GM18511 (cell line): ENCODE results near the gene DHRS3.
"Not testable (repeated sequence)": the region's sequence is repeated elsewhere in the genome, so short reads cannot be mapped to it uniquely, and the experiment has no call there.

ENCODE experiments used
- ATAC-seq: cut with Tn5 transposase; IDR thresholded peaks from one replicate; pipeline ENCODE4 v1.9.1; 2021; ENCODE audit warnings: mild to moderate bottlenecking, moderate library complexity; ENCODE audit not compliant: unreplicated experiment

The DHRS3 gene

DNA sequence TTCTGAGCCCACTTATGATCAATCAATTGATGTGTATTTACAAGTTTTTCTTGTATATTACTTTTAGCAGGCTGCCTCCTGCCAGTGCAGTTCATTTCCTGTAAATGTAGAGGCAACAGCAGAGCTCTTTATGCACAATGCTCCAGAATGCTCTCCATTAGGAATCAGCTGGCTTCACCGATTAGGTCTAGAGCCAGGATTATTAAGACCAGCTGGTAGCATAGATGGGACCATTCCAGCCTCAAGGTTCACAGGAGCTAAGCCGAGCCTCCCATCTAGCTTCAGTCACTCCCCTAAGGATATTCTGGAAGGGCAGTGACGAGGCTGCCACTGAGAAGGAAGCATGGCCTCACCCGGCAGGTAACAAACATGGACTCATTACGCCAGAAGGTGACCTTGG is 36.8 kb downstream of the DHRS3 start:
- no peak for ATAC-seq

DNA sequence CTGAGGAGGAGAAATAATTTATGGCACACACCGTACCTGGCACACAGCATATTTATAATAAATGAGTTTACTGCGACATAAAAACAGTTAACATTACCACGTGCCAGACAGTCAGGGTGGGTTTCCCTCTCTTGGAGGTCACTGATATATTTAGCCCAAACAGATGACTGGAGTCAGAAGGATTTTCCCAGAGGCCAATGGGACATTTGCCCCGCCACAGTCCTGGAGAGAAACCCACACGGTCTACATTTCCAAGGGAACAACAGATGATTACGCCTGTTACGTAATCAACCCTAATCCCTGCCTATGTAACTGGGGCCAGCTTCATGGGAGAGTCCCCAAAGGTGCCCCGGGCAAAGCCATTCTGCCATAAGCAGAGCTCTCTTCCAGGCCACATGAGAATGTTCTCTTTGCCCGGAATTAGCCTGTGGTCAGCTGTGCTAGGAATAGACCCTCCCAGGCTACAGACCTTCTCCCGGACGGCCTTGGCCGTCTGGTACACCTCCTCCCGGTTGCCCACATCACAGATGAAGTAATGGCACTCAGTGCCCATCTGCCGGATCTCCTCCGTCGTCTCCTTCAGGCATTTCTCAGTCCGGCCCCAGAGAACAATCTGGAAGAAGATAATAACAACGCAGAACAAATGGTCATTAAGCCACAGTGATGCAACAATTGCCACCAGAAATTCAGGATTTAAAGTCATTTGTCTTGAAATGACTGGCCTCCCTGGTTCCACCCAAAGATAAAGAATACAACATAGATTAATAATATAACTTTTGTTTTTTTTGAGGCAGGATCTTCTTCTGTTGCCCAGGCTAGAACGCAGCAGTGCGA is 37.7 kb downstream of the DHRS3 start:
- no peak for ATAC-seq

DNA sequence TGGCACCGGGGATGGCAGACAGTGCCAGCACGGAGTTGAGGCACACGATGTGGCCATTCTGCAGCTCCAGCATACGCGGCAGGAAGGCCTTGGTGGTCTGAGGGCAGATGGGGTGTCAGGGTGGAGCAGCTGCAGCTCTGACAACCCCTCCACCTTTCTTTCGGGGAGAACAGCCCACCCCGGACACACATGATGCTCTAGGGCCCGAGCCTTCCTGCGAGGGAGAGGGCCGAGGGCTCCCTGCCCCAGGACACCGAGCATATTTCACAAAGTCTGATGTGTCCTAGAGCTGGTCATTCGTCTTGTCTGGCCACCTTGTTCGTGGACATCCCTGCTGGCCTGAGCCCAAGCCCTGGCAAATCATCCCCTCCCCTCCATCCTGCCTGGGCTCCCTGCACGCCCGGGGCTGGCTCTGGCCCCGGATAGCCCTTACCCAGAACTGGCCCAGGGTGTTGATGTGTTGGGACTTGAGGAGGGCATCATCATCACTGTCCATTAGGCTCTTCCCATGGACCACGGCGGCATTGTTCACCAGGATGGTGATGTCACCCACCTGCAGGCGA is 39.1 kb downstream of the DHRS3 start:
- ATAC-seq: no peak

DNA sequence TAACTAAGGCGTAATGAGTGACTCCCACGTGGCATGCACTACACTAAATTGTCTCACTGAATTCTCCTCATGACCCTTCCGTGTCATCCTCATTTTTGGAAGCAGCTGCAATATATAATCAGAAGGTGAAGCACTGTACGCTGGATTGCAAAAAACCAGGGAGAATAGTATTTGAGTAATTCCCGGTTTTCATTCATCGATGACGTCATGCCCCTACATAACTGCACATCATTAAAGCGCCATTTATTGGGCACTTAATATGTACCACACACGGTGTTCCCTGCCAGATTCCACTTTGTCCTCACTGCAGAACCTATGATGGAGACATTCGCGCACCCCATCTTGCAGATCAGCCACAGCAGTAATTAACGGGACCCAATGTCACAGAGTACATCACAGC is 41.0 kb downstream of the DHRS3 start:
- no peak for ATAC-seq

DNA sequence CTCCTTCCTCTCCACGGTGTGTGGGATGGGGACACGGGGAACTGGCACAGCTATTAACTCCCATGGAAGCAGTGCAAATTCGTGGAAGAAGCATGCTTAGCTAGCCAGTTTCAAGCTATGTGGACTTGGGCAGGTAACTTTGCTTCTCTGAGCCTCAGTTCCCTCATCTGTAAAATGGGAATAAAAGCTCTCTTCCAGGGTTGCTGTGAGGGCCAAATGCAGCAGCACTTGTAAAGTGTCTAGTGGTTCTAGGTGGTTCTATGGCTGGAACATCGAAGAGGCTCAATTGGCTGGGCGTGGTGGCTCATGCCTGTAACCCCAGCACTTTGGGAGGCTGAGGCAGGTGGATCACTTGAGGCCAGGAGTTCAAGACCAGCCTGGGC is 43.3 kb downstream of the DHRS3 start:
- no peak for ATAC-seq

DNA sequence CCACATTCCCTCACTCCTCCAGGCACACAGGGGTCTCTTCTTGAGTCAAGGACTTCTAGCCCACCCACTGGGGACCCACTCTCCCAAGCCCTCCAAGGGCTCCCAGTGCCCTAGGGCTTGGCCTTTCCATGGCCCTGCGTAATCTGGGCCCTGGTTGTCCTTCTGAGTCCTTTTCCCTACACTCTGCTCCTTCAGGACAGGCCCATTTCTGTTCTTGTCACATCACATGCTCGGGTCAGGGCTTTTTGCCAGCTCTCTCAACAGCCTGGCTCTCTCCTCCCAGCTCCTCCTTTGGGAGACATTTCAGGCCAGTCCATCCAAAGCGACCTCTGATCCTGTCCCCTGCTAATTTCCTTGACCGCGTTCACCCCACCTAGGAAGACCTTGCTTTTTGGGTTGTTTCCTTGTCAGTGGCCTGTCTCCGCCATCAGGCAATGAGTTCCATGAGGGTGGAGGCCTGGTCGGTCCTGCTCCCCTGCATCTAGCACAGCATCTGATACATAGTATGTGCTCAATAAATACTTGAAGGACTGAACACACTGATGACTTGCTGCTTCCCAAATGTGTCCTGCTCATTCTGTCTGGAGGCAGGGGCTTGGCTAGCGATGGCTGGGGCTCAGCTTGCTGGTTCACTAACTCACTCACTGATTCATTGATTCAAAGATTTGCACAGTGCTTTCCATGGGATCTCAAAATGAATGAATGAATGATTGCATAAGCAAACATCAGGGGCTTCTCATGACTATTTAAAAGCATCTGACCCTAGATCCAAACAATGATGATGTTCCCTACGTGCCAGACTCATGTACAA is 44.8 kb downstream of the DHRS3 start:
- no peak for ATAC-seq

DNA sequence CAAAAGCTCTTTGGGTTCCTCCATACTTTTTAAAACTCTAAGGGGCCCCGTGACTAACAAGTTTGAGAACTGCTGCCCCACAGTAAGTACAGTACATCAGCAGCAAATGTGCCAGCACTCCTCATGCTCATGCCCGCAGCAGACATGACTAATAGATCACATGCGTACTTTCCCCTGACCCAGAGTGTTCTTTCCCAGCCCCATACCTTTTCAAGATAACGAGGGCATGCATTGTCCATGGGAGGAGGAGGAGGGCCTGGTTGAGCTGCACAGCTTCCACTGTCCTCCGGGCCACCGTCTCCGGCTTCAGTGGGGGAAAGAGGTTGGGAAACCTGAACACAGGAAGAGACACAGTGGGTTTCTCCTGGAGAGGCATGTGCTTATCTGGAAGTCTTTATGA is 45.5 kb downstream of the DHRS3 start:
- ATAC-seq: no peak

DNA sequence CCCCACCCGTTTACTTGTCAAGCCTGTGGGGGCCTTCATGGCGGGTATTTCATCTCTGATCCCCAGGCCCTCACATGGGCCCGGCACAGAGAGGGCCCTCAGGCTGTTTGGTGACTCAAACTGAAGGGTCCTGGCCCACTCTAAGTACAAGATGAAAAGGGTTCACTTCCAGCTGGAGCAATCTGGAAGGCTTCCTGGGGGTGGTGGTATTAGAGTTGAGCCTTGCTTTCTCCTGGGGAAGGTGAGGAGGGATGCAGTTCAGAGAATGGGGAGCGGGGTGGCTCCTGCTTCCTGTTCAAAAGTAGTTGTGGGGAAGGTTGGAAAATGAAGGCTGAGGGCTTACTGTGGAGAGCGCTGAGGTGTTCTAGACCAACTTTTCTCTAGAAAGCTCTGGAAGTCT is 47.7 kb downstream of the DHRS3 start:
- ATAC-seq: no peak

DNA sequence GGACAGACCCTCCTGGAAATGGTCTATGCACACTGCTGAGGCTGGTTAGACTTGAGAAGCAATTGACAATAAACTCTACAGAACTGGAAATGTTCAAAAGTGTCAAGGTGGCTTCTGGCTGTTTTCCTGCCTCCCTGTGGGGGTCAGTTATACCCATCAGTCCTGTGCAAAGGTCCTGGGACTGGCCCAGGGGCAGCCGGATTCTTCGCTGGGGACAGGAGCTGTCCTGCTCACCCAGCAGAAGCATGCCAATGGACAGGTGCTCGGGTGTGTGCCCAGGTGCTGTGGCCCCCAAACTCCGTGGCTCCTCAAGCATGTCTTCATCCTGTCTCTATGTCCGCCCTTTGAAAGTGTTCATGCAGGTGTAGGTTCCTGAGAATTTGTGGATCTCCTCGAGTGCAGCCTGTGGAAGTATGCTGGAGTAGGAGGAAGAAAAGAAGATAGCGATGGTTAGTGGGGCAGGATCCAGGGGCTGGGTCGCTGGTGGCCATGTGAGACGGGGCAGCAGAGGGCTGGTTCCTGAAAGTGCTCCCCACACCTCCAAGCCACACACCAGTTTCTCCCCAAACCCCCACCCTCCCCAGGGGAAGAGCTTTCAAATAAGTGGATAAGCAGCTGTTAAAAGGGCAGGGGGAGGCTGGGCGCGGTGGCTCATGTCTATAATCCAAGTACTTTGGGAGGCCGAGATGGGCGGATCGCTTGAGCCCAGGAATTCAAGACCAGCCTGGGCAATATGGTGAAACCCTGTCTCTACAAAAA is 49.8 kb downstream of the DHRS3 start:
- no peak for ATAC-seq

DNA sequence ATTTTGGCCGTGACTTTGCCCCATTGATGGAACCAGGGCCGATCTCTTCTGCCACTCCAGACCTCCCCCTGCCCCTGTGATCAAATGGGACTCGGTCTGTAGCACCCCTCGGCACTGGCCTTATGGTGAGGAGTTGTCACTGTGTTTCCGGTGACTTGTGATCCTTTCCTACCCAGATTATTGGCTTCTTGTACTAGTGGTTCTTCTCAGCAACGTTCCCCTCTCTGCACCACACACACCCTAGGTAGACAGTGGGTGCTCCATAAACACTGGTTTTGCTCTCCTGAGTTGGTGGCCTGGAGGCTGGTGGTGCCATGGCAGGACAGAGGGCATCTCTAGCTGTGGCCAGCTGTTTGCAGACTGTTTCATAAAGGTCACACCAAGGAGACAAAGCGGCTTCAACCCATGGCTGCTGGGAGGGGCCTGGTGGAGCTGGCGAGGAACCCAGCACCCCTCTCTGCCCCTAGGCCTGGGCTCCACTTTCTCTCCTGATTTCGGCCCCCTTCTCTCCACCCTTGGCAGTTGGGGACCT is 50.7 kb downstream of the DHRS3 start:
- no peak for ATAC-seq

DNA sequence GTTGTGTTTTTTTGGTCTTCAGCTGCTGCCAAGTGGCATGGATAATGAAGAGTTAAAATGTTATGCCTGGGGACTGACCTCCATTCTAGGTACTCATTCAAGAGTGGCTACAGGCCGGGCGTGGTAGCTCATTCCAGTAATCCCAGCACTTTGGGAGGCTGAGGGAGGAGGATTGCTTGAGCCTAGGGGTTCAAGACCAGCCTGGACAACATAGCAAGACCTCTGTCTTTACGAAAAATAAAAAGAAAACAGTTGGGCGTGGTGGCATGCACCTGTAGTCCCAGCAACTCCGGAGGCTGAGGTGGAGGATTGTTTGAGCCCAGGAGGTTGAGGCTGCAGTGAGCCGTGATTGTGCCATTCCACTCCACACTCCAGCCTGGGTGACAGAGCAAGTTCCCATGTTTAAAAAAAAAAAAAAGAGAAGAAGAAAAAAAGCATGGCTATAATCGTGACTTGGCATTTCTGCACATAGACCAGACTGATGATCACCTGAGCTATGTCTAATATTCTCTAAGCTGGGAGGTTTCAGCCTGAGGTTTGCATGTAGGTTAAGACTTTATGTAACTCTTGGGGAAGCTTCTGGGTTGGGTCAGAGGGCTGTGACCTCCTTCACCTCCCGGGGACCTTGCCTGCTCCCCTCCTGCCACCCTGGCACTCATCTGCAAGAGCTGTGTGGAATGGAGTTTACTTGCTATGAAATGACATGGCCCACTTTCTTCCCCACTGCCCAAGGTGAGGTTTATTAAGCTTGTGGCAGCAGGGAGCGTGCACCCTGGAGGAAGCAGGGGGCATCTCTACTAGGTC is 51.3 kb downstream of the DHRS3 start:
- no peak for ATAC-seq

DNA sequence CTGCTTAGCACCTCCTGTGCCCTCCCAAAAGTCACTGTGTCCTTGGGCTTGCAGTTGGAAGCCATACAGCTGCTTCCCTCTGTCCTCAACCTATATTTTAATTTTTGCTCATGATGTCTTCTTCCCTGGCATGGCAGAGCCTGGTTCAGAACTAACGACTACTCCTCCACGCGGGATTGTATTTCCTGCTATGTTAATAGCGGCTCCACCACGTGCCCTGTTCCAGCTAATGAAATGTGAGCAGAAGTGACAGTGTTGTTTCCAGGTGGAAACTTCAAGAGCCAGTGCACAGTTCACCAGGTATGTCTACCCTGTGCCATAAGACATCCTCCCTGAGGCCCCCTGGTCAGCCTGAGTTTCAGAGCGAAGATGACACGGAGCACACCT is 52.1 kb downstream of the DHRS3 start:
- no peak for ATAC-seq

DNA sequence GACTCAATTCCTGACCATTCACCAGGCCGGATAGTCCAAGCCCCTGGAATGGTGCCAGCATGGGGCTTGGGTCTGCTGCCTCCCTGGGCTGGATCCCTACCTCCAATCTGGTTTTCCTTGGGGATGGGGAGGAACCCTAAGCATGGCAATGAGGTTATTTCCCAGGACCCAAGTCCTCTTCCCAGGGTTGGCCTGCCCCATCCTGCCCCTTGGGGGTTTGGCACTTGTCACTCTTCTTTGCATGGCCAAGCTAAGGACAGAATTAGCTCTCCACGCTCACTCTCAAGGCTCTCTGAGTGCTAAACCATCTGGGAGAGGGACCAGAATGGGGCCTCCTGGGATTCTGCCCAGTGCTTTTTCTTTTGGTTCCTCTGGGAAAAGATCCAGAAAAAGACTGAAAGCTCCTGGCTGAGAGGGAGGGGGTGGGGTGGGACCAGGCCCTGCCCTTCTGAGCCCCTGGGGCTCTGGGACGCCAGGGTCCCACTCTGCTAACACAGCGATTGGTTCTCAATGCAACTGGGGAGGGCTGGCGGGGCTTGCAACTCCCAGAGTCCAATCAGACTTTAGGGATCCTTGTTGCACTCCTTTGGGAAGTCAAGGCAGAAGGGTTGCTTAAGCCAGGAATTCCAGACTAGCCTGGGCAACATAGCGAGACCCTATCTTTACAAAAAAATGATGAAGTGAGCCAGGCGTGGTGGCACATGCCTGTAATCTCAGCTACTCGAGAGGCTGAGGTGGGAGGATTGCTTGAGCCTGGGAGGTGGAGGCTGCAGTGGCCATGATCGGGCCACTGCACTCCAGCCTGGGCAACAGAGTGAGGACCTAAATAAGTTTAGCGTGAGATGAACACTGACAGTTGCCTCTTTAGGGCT is 52.7 kb downstream of the DHRS3 start:
- no peak for ATAC-seq

DNA sequence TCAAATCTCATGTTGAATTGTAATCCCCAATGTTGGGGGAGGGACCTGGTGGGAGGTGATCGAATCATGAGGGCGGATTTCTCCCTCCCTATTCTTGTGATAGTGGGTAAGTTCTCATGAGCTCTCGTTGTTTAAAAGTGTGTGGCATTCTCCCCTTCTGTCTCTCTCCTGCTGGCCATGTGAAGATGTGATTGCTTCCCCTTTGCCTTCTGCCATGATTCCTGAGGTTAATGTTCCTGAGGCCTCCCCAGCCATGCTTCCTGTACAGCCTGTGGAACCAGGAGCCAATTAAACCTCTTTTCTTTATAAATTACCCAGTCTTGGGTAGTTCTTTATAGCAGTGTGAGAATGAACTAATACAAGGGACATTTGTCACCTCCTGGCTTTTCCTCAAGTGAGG is 53.8 kb downstream of the DHRS3 start:
- not testable (repeated sequence) for ATAC-seq

DNA sequence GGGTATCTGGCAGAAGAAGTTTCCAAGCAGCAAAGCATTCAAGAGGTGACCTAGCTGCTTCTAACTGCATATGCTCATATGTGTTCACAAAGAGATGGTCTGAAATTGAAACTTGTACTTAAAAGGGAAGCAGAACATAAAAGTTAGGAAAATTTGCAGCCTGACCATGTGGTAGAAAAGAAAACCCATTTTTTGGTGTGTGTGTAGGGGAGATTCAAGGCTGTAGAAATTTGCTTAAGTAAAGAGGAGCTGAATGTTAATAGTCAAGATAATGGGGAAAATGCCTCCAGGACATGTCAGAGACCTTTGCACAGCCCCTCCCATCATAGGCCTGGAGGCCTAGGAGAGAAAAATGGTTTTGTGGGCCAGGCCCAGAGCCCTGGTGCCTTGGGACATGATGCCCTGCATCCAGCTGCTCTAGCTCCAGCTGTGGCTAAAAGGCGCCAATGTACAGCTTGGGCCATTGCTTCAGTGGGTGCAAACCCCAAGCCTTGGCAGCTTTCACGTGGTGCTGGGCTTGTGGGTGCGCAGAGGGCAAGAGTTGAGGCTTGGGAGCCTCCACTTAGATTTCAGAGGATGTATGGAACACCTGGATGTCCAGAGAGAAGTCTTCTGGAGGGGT is 54.9 kb downstream of the DHRS3 start:
- ATAC-seq: no peak

DNA sequence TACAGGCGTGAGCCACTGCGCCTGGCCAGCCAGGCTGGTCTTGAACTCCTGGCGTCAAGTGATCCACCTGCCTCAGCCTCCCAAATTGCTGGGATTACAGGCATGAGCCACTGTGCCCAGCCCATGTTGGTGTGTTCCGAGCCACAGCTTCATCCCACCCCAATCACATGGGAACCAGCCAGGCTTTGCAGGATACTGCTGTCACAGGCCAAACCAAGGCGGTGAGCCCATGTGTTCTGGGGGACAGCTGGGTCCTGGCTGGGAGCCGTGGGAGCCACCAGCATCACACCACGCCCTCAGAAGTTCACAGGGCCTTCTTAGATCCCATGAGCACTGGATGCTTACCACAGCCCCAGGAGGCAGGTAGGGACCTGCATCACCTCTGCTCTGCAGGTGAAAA is 56.9 kb downstream of the DHRS3 start:
- no peak for ATAC-seq

DNA sequence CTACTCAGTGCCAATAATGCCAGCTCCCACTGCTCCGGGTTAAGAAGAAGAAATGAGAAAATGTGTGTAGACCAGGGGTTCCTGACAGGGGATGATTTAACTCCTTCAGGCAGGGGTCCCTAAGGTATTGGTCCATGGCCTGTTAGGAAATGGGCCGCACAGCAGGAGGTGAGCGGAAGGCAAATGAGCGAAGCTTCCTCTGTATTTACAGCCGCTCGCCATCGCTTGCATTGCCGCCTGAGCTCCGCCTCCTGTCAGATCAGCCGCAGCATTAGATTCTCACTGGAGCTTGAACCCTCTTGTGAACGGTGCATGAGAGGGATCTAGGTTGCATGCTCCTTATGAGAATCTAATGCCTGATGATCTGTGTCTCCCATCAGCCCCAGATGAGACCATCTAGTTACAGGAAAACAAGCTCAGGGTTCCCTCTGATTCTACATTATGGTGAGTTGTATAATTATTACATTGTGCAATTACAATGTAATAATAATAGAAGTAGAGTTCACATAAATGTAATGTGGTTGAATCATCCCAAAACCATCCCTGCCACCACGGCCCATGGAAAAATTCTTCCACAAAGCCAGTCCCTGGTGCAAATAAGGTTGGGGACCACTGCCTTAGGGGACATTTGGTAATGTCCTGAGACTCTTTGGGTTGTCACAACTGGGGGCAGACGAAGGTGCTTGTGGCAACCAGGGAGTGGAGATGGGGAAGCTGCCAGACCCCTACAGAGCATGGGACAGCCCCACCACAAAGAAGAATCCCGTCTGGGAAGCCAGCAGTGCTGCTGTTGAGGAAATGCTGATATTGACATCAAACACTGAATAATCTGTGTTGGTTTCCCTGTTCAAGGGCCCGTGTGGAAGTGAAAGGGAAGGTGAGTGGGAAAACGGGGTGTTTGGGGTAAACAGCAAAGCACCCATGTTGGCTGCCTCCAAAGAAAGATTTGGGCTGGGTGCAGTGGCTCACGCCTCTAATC is 60.8 kb downstream of the DHRS3 start:
- no peak for ATAC-seq
